Measurements from ENCODE around the gene DENND10. TPM values are rescaled to one million over a fixed set of nuclear protein-coding genes. Genes with fewer than 3 reads are reported as not detected.

DENND10 gene
- total RNA-seq = 48.1 and 49.3 TPM in 2 replicates
- long read RNA-seq, transcript FAM45A-201 (9 exons, 1,648 nt) = major isoform, 71 of 158 reads
- long read RNA-seq, partial matches to known transcripts = 2 of 158 reads
- long read RNA-seq, other reads (novel, unspliced or antisense) = 85 of 158 reads

- Mint-ChIP-seq H3K27ac (ENCODE audit: unreplicated experiment) (peak within 1 kb of the TSS; percentile 12), H3K4me3 (peak within 1 kb of the TSS; percentile 88), H3K27me3 (ENCODE audit: low read depth) (peaks cover 8% of the 10 kb centered on the region), H3K4me1 (peaks cover 4% of the 10 kb centered on the region), H3K9me3 (no peaks in the 10 kb centered on the region), H3K36me3 (ENCODE audit: low read depth) (peaks cover 4% of the 10 kb centered on the region)
- no peak for TF ChIP-seq CTCF (conservative IDR thresholded peaks at IDR 0.05)
- DNase-seq (ENCODE audit: low read depth, low spot score) = peak; percentile 71
Observed at GRCh38 chr10:119103903-119104653, at the start of gene DENND10. Gene DENND10 (plus strand): TSS chr10:119104113. CDS start chr10:119104143, 30 bp downstream.

GRCh38 chr10:119055472-119055871 lies 48.4 kb upstream of the DENND10 start:
- Mint-ChIP-seq H3K36me3 (ENCODE audit: low read depth) (peaks cover 43% of the 10 kb centered on the region), H3K4me1 (no peaks in the 10 kb centered on the region), H3K4me3 (no peak overlapping the region), H3K9me3 (no peaks in the 10 kb centered on the region), H3K27me3 (ENCODE audit: low read depth) (no peaks in the 10 kb centered on the region), H3K27ac (ENCODE audit: unreplicated experiment) (no peak overlapping the region)
- TF ChIP-seq CTCF (conservative IDR thresholded peaks at IDR 0.05) = no peak
- DNase-seq (ENCODE audit: low read depth, low spot score) = no peak

- TF ChIP-seq CTCF (conservative IDR thresholded peaks at IDR 0.05) = no peak
- H3K27ac Mint-ChIP-seq (ENCODE audit: unreplicated experiment) = no peak overlapping the region
Observed at GRCh38 chr10:119058010-119058409, 45.9 kb upstream of the DENND10 start.

GRCh38 chr10:119059557-119059956 lies 44.4 kb upstream of the DENND10 start:
- H3K27me3 Mint-ChIP-seq (ENCODE audit: low read depth) = no peaks in the 10 kb centered on the region
- no peaks in the 10 kb centered on the region for H3K9me3 Mint-ChIP-seq
- H3K27ac Mint-ChIP-seq (ENCODE audit: unreplicated experiment) = no peak overlapping the region
- no peak overlapping the region for H3K4me3 Mint-ChIP-seq
- no peaks in the 10 kb centered on the region for H3K4me1 Mint-ChIP-seq
- DNase-seq (ENCODE audit: low read depth, low spot score) = no peak
- TF ChIP-seq CTCF (conservative IDR thresholded peaks at IDR 0.05) = no peak
- H3K36me3 Mint-ChIP-seq (ENCODE audit: low read depth) = peaks cover 38% of the 10 kb centered on the region

More at GRCh38 chr10:119058010-119058409, 45.9 kb upstream of the DENND10 start:
- Mint-ChIP-seq H3K9me3 (no peaks in the 10 kb centered on the region), H3K4me1 (no peaks in the 10 kb centered on the region), H3K36me3 (ENCODE audit: low read depth) (peaks cover 36% of the 10 kb centered on the region), H3K4me3 (no peak overlapping the region), H3K27me3 (ENCODE audit: low read depth) (no peaks in the 10 kb centered on the region)
- DNase-seq (ENCODE audit: low read depth, low spot score) = no peak

GRCh38 chr10:119060107-119060506 lies 43.8 kb upstream of the DENND10 start:
- H3K27me3 Mint-ChIP-seq (ENCODE audit: low read depth) = no peaks in the 10 kb centered on the region
- TF ChIP-seq CTCF (conservative IDR thresholded peaks at IDR 0.05) = no peak
- H3K4me1 Mint-ChIP-seq = no peaks in the 10 kb centered on the region
- DNase-seq (ENCODE audit: low read depth, low spot score) = no peak
- H3K27ac Mint-ChIP-seq (ENCODE audit: unreplicated experiment) = no peak overlapping the region
- no peaks in the 10 kb centered on the region for H3K9me3 Mint-ChIP-seq
- H3K4me3 Mint-ChIP-seq = no peak overlapping the region
- peaks cover 36% of the 10 kb centered on the region for H3K36me3 Mint-ChIP-seq (ENCODE audit: low read depth)

All from neural crest cell (in vitro differentiated cells).